PC-3 (cell line): Measurements from ENCODE around the gene RBMS3. TPM values are rescaled to one million over a fixed set of nuclear protein-coding genes. Genes with fewer than 3 reads are reported as not detected.

Source experiments
- ATAC-seq: fragments of 200-7000 bp; cut with Tn5 transposase; 2 replicates; pipeline ENCODE4 v1.9.1; 2020; ENCODE audit warnings: mild to moderate bottlenecking, moderate library complexity
- BruUV-seq: library from RNA; stranded (reverse); fragments of 400-500 nt; replicated peaks from 2 replicates; lab custom pipeline; 2021; lab: Mats Ljungman, UMichigan
- CTCF ChIA-PET: fragments of 300-600 bp; sonication (Branson Sonifier 250); formaldehyde crosslinking; loops from one replicate; lab custom pipeline; 2022; ENCODE audit warnings: antibody characterized with exemption; lab: Charles Lee
- POLR2A ChIA-PET: fragments of 300-600 bp; sonication (Branson Sonifier 250); formaldehyde crosslinking; loops from one replicate; lab custom pipeline; 2022; ENCODE audit warnings: antibody characterized with exemption; ENCODE audit not compliant: unreplicated experiment; lab: Charles Lee
- DNase-seq: peaks from one replicate; pipeline ENCODE4 v3.0.0-alpha.2; 2015
- H2AFZ ChIP-seq: fragments of 300-600 bp; sonication (generic); 2 replicates; pipeline ENCODE4 v1.6.0; 2016; ENCODE audit warnings: antibody characterized with exemption, low read length
- H3F3A ChIP-seq: fragments of 300-600 bp; sonication (generic); one replicate; pipeline ENCODE4 v1.6.0; 2017; ENCODE audit warnings: antibody characterized with exemption, low read length, control low read depth, mild to moderate bottlenecking; ENCODE audit not compliant: unreplicated experiment
- H3K27ac ChIP-seq: fragments of 300-600 bp; sonication (generic); 2 replicates; pipeline ENCODE4 v1.5.1; 2016; ENCODE audit warnings: mild to moderate bottlenecking, low read length
- H3K27me3 ChIP-seq: fragments of 300-600 bp; sonication (generic); 2 replicates; pipeline ENCODE4 v1.6.1; 2016; ENCODE audit warnings: low read length, mixed read lengths
- H3K36me3 ChIP-seq: fragments of 300-600 bp; sonication (generic); 2 replicates; pipeline ENCODE4 v1.6.1; 2016; ENCODE audit warnings: low read depth, mixed run types, low read length, mixed read lengths
- H3K4me1 ChIP-seq: fragments of 300-600 bp; sonication (generic); 2 replicates; pipeline ENCODE4 v1.5.1; 2016; ENCODE audit warnings: low read length; ENCODE audit not compliant: insufficient read depth
- H3K4me2 ChIP-seq: fragments of 300-600 bp; sonication (generic); 2 replicates; pipeline ENCODE4 v1.6.0; 2016; ENCODE audit warnings: low read length
- H3K4me3 ChIP-seq: fragments of 300-600 bp; sonication (generic); 2 replicates; pipeline ENCODE4 v1.5.1; 2016; ENCODE audit warnings: mild to moderate bottlenecking, low read length, mixed read lengths
- H3K79me2 ChIP-seq: fragments of 300-600 bp; sonication (generic); 2 replicates; pipeline ENCODE4 v1.6.1; 2017; ENCODE audit warnings: low read length, mixed read lengths
- H3K9ac ChIP-seq: fragments of 300-600 bp; sonication (generic); 2 replicates; pipeline ENCODE4 v1.6.0; 2016; ENCODE audit warnings: mild to moderate bottlenecking, low read length
- H3K9me2 ChIP-seq: fragments of 300-600 bp; sonication (generic); replicated peaks from 2 replicates; pipeline ENCODE4 v1.6.1; 2016; ENCODE audit warnings: mixed run types, low read length, mixed read lengths
- H3K9me3 ChIP-seq: fragments of 300-600 bp; sonication (generic); 2 replicates; pipeline ENCODE4 v1.6.1; 2016; ENCODE audit warnings: low read length, mixed read lengths
- H4K20me1 ChIP-seq: fragments of 300-600 bp; sonication (generic); 2 replicates; pipeline ENCODE4 v1.6.1; 2016; ENCODE audit warnings: low read length, mixed read lengths
- EZH2 ChIP-seq: fragments of 300-600 bp; sonication (generic); IDR thresholded peaks from one replicate; pipeline ENCODE4 v1.6.1; 2017; ENCODE audit warnings: antibody characterized with exemption, mild to moderate bottlenecking, low read length; ENCODE audit not compliant: unreplicated experiment
- EZH2phosphoT487 ChIP-seq: fragments of 300-600 bp; sonication (generic); IDR thresholded peaks from 2 replicates; pipeline ENCODE4 v1.6.1; 2018; ENCODE audit warnings: mild to moderate bottlenecking, antibody characterized with exemption, low read length, borderline replicate concordance
- intact Hi-C: fragments of 100-400 bp; cut with micrococcal nuclease; formaldehyde crosslinking; loops from 2 replicates; pipeline ENCODE4 v1.9.0; 2023
- total RNA-seq: library from RNA; depleted of rRNA; stranded (reverse); fragments of >200 nt; gene quantifications from 2 replicates; pipeline ENCODE4 v1.2.3, GENCODE V29; 2014
- TF ChIP-seq, protein P1 (sequence below): fragments of 300-600 bp; sonication (generic); conservative IDR thresholded peaks from 2 replicates; pipeline ENCODE4 v1.5.1; 2017; ENCODE audit warnings: antibody characterized with exemption, low read depth, mild to moderate bottlenecking, low read length

Gene RBMS3
- total RNA-seq, 1 experiment from 2014 or later = 5.4 TPM

DNA sequence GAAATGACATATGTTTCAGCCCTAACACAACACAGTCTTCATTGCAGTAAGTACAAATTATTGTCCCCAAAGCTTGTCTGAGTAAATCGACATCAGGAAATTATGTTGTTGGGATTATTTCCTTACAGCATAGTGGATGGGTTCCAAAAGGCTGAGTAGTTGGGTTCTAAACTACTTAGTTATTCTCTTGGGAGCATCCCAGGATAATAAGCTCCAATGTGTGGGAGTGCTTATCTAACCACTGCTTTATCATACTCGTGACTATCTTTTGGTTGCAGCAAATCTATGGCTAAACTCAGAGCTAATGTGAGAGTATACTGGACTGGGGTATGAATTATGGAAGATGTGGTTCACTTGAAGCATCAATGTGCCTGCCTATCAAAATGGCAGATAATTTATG lies 128.5 kb downstream of the RBMS3 start:
- TF ChIP-seq, protein P1, sequence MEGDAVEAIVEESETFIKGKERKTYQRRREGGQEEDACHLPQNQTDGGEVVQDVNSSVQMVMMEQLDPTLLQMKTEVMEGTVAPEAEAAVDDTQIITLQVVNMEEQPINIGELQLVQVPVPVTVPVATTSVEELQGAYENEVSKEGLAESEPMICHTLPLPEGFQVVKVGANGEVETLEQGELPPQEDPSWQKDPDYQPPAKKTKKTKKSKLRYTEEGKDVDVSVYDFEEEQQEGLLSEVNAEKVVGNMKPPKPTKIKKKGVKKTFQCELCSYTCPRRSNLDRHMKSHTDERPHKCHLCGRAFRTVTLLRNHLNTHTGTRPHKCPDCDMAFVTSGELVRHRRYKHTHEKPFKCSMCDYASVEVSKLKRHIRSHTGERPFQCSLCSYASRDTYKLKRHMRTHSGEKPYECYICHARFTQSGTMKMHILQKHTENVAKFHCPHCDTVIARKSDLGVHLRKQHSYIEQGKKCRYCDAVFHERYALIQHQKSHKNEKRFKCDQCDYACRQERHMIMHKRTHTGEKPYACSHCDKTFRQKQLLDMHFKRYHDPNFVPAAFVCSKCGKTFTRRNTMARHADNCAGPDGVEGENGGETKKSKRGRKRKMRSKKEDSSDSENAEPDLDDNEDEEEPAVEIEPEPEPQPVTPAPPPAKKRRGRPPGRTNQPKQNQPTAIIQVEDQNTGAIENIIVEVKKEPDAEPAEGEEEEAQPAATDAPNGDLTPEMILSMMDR = no peak
- TF ChIP-seq EZH2phosphoT487 (no peak), EZH2 (no peak)
- Histone ChIP-seq H3K4me2 (no peak overlapping the region), H3F3A (no peaks in the 10 kb centered on the region), H2AFZ (no peak overlapping the region), H3K36me3 (no peaks in the 10 kb centered on the region), H4K20me1 (no peaks in the 10 kb centered on the region), H3K27me3 (no peaks in the 10 kb centered on the region), H3K9me2 (no peaks in the 10 kb centered on the region), H3K27ac (no peak overlapping the region), H3K79me2 (no peaks in the 10 kb centered on the region), H3K9me3 (no peaks in the 10 kb centered on the region), H3K4me3 (no peak overlapping the region), H3K9ac (no peak overlapping the region), H3K4me1 (no peaks in the 10 kb centered on the region)
- CTCF ChIA-PET = no interaction called here
- DNase-seq (no peak), ATAC-seq (no peak)
- POLR2A ChIA-PET = no interaction called here
- intact Hi-C loops = loop anchor here (10.0 kb wide), 1 partner anchor 495 kb away; no protein-coding TSS in a partner anchor
- no TSS peak for BruUV-seq

- no peak overlapping the region for H3K4me3 ChIP-seq
- no peak overlapping the region for H3K4me2 ChIP-seq
- H3K4me1 ChIP-seq = no peaks in the 10 kb centered on the region
- H3K9me2 ChIP-seq = no peaks in the 10 kb centered on the region
- DNase-seq (no peak), ATAC-seq (no peak)
- intact Hi-C loops = no loop called here
- H3K79me2 ChIP-seq = no peaks in the 10 kb centered on the region
- H3K36me3 ChIP-seq = no peaks in the 10 kb centered on the region
- no TSS peak for BruUV-seq
- no peaks in the 10 kb centered on the region for H4K20me1 ChIP-seq
- no peak overlapping the region for H2AFZ ChIP-seq
- no peak overlapping the region for H3K9ac ChIP-seq
- TF ChIP-seq EZH2 (no peak), EZH2phosphoT487 (no peak)
- TF ChIP-seq, protein P1 = no peak
- no peak overlapping the region for H3K27ac ChIP-seq
- ChIA-PET POLR2A (no interaction called here), CTCF (no interaction called here)
- H3F3A ChIP-seq = no peaks in the 10 kb centered on the region
- no peaks in the 10 kb centered on the region for H3K9me3 ChIP-seq
- no peaks in the 10 kb centered on the region for H3K27me3 ChIP-seq
Measured at GRCh38 chr3:29410220-29410619, 129.3 kb downstream of the RBMS3 start.

GRCh38 chr3:29410660-29411405 lies 130.0 kb downstream of the RBMS3 start:
- ChIA-PET CTCF (no interaction called here), POLR2A (interaction anchor here (0.6 kb wide), 1 partner anchor 344 kb away, joined by 3 read pairs; no protein-coding TSS in a partner anchor)
- Histone ChIP-seq H3K9me2 (no peaks in the 10 kb centered on the region), H3K27me3 (no peaks in the 10 kb centered on the region), H3K9me3 (no peaks in the 10 kb centered on the region), H3K27ac (no peak overlapping the region), H3K4me3 (no peak overlapping the region), H3K36me3 (no peaks in the 10 kb centered on the region), H3F3A (no peaks in the 10 kb centered on the region), H3K79me2 (no peaks in the 10 kb centered on the region), H4K20me1 (no peaks in the 10 kb centered on the region), H3K4me2 (no peak overlapping the region), H3K9ac (no peak overlapping the region), H3K4me1 (no peaks in the 10 kb centered on the region), H2AFZ (no peak overlapping the region)
- intact Hi-C loops = no loop called here
- no TSS peak for BruUV-seq
- no peak for ATAC-seq
- DNase-seq = no peak
- TF ChIP-seq, protein P1 = no peak
- TF ChIP-seq EZH2phosphoT487 = no peak
- TF ChIP-seq EZH2 = no peak
